ENCODE measurements around the gene G6PC1.
"Not testable (repeated sequence)": the region's sequence is repeated elsewhere in the genome, so short reads cannot be mapped to it uniquely, and the experiment has no call there.

The G6PC1 gene

GRCh38 chr17:42871647-42872046, 29.0 kb upstream of the G6PC1 start:
- Histone ChIP-seq H3K27ac (no peak overlapping the region), H3K36me3 (peaks cover 48% of the 10 kb centered on the region), H3K4me1 (ENCODE audit: control insufficient read depth in 1 of 2, insufficient read depth in 1 of 2, low read depth in 1 of 2, low read length in 1 of 2) (no peaks in the 10 kb centered on the region), H3K27me3 (no peaks in the 10 kb centered on the region), H3K9me3 (no peaks in the 10 kb centered on the region), H3K4me3 (ENCODE audit: low read depth in 1 of 2, low read length in 1 of 2) (no peak overlapping the region)
- TF ChIP-seq CTCF (IDR thresholded peaks at IDR 0.05): no peak

- no peak for TF ChIP-seq CTCF (IDR thresholded peaks at IDR 0.05)
- Histone ChIP-seq H3K4me3 (ENCODE audit: low read depth in 1 of 2, low read length in 1 of 2) (no peak overlapping the region), H3K9me3 (no peaks in the 10 kb centered on the region), H3K4me1 (ENCODE audit: control insufficient read depth in 1 of 2, insufficient read depth in 1 of 2, low read depth in 1 of 2, low read length in 1 of 2) (no peaks in the 10 kb centered on the region), H3K27me3 (no peaks in the 10 kb centered on the region), H3K36me3 (peaks cover 55% of the 10 kb centered on the region), H3K27ac (no peak overlapping the region)
These were observed 28.2 kb upstream of the G6PC1 start for GRCh38 chr17:42872251-42872965.

GRCh38 chr17:42873315-42873714, 27.3 kb upstream of the G6PC1 start:
- Histone ChIP-seq H3K9me3 (no peaks in the 10 kb centered on the region), H3K36me3 (peaks cover 63% of the 10 kb centered on the region), H3K4me3 (ENCODE audit: low read depth in 1 of 2, low read length in 1 of 2) (no peak overlapping the region), H3K27me3 (no peaks in the 10 kb centered on the region), H3K27ac (no peak overlapping the region), H3K4me1 (ENCODE audit: control insufficient read depth in 1 of 2, insufficient read depth in 1 of 2, low read depth in 1 of 2, low read length in 1 of 2) (no peaks in the 10 kb centered on the region)
- TF ChIP-seq CTCF (IDR thresholded peaks at IDR 0.05): no peak

- H3K9me3 ChIP-seq; H3K4me1 ChIP-seq (ENCODE audit: control insufficient read depth in 1 of 2, insufficient read depth in 1 of 2, low read depth in 1 of 2, low read length in 1 of 2); H3K27me3 ChIP-seq; H3K4me3 ChIP-seq (ENCODE audit: low read depth in 1 of 2, low read length in 1 of 2); H3K27ac ChIP-seq: not testable (repeated sequence)
- peaks cover 68% of the 10 kb centered on the region for H3K36me3 ChIP-seq
These were observed 26.5 kb upstream of the G6PC1 start for GRCh38 chr17:42873932-42874695.

- Histone ChIP-seq H3K4me3 (ENCODE audit: low read depth in 1 of 2, low read length in 1 of 2) (no peak overlapping the region), H3K9me3 (no peaks in the 10 kb centered on the region), H3K4me1 (ENCODE audit: control insufficient read depth in 1 of 2, insufficient read depth in 1 of 2, low read depth in 1 of 2, low read length in 1 of 2) (no peaks in the 10 kb centered on the region), H3K27me3 (no peaks in the 10 kb centered on the region), H3K27ac (no peak overlapping the region), H3K36me3 (peaks cover 93% of the 10 kb centered on the region)
- no peak for TF ChIP-seq CTCF (IDR thresholded peaks at IDR 0.05)
These were observed 23.6 kb upstream of the G6PC1 start for GRCh38 chr17:42877037-42877436.

All from neutrophil (primary cell).